GM21529 (cell line): ENCODE data around the gene DOK3.
A peak's percentile ranks its signal among the peaks of the same experiment; 100 is the strongest.

Source experiments
- ATAC-seq: cut with Tn5 transposase; IDR thresholded peaks from one replicate; pipeline ENCODE4 v1.9.1; 2021; ENCODE audit not compliant: unreplicated experiment

DOK3 gene

DNA sequence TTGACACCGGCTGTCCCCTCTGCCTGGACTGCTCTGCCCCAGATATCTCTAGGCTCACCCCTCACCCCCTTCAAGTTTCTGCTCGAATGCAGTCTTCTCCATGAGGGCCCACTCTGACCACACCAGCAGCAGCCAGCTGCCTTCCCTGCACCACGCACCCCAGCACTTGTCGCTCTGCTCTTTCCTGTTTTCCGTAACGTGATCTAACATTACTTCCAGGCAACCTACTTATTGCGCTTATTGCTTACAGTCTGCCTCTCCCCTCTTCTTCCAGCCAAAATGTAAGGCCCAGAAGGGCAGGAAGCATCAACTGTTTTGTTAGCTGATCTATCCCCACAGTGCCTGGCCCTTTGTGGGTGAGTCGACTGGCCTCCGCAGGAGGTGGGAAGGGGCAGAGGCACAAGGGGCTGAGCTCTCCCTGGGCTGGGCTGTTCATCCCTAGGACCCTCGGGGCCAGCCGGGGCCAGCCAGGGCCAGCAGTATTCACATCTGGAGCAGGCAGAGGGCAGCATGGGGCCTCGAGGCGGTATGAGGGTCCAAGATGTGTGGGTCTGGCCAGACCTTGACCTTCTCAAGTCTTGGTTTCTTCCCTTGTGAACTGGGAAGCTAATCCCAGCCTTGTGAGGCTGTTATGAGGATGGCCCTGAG, 24.6 kb downstream of the DOK3 start:
- ATAC-seq = no peak

GRCh38 chr5:177483994-177484901, 25.4 kb downstream of the DOK3 start:
- ATAC-seq = no peak

- ATAC-seq = no peak
These were observed 26.6 kb downstream of the DOK3 start for GRCh38 chr5:177483042-177483441.

GRCh38 chr5:177482359-177482795, 27.2 kb downstream of the DOK3 start:
- ATAC-seq = no peak

DNA sequence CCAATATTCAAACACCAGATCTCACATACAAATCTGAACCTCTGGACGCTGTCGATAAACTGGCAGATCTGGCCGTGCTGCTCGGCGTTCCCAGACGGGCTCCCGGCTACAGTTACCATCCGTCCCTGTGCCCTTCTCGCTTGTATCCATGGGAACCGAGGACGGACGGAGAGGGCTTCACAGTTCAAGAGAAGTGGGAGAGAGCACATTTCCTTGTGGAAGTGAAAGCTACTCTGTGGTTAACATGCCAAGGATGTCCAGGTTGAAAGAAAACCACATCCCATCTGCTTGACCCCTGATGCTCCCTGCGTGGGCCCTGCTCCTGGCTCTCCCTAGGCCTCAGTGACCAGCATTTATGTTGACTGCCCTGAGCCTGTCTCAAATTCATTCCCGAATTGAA, 29.9 kb downstream of the DOK3 start:
- no peak for ATAC-seq

- no peak for ATAC-seq
These were observed 30.6 kb downstream of the DOK3 start for GRCh38 chr5:177478711-177479646.

DNA sequence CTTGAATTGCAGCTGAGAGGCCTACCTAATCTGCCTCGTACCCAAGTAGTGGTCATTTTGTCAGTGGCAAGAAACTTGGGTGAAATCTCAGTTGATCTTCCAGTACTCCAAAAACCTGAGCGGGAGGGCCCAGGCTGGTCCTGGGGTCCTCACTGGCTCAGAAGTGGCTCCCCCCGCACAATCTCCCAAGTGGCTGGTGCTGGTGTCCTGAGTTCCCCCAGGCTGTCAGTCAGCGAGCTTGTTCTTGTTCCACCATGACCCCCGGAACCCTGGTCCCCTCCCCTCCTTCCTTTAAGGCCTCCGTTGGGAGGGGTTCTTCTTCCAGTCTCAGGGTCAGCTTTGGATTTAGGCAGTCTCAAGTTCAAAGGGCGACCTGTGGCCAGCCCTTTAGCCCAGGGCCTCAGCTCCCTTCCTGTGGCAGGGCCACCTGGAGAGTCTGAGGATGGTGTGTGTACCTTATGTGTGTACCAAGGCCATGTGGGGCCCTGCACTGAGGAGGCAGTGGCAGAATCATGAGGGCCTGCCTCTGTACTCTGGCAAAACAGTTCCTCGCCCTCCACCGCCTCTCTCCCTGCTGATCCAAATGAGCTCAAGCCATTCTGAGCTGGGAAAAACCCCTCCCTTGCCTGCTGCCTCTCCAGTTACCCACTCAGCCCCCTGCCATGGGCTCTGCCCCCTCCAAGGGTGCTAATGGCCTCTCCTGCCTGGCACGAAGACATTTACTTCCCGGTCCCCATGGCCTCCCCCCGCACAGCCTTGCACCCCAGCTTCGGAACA, 31.7 kb downstream of the DOK3 start:
- ATAC-seq = no peak

DNA sequence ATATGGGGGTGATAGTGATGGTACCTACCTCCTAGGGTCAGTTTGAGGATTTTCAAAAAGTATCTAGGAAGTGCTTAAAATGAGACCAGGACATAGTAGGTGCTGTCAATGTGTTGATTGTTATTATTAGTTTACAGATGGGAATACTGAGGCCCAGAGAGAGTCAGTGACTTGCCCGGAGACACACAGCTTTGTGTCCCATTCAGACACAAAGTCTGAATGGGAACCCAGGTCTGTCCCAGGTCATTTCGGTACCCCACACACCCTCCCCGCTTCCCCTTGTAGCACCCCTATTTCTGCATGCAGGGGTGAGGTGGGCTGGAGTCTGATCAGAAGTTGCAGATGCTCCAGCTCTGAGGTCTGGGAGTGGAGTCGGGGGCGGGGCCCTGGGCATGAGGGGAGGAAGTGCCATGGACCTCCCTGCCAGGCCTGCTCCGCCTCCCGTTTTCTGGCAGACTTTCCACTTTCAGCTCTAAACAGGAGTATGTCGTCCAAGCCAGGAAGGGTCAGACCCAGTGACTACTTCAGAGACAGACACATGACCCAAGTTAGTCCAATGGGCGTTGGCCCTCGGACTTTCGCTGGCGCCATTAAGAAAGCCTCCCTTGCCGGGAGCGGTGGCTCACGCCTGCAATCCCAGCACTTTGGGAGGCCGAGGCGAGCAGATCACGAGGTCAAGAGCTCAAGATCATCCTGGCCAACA, 32.9 kb downstream of the DOK3 start:
- ATAC-seq = no peak

DNA sequence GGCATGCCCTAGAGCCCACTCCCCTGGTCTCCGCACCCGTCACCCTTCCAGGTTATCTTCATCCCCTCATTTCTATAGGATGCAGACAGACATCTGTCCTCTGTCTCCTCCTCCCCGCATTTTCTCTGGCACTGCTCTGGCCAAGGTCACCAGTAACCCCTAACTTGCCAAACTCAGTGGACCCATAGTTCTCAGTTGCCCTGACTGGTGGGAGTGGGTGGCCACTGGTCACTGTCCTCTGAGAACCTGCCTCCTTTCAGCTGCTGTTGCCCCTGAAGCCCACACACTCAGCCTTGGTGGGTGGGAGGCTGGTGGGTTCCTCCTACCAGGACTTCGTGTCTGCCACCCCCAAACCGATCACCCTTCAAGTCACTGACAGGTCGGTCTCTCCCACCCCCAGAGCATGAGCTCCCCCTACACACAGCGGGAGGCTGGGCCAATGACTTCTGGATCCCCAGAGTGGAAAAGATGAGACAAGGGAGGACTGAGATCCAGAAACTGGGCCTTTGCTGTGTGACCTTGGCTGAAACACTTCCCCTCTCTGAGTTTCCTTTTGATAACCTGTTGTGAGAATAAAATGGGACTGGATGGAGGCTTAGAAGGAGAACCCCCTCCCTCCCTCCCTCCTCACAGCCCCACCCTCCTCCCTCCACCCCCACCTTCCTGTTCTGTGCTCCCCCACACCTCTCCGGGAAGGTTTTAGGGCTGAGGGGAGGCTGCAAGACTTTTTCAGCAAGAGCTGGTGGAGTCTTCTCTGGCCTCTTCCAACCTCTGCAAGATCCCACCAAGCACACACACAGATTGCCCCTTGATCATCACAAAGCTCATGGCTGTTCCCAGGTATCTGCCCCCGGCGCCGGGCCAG, 33.8 kb downstream of the DOK3 start:
- no peak for ATAC-seq

- no peak for ATAC-seq
These were observed 34.6 kb downstream of the DOK3 start for GRCh38 chr5:177474846-177475562.

DNA sequence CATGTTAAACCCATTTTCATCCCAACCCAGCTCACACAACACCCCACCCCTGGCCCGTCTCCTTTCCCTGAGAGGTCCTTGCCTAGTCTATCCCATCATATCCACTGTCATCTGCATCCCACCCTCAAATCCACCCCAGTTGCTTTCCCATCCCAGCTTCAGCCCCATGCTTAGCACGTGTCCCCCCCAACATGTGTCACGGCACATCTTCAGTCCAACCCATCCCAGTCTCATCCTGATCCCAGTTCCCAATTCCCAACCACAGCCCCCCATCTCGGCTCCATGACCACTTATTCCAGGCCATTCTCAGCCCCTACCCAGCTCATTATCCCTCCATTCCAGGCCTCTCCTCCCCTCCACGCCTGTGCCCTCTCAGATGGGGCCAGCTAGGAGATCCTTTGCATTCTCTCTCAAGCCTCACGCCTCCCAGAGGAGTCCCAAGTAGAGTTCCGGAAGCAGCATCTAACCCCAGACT, 35.6 kb downstream of the DOK3 start:
- ATAC-seq = no peak

DNA sequence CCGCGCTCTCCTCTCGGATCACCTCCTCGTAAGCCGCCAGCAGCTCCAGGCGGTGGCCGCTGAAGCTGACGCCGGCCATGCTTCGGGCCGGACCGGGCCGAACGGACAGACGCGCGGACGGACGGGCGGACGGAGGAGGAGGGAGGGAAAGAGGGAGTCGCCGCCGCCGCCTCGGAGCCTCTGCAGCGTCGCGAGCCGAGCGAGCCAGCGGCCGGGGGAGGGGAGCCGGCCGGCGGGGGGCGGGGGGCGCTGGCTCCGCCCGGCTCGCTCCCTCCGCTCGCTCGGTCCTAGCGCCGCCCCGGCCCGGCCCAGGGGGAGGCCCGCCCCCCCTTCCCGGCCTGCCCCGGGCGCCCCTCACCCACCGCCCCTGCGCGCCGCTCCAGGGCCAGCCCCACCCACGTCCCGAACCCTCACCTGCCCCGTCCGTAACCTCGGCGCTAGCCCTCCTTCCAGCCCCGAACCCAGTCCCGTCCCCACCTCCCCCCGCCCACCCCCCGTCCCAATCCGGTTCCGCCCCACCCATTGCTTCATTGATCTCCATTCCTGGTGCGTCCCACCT, 36.1 kb downstream of the DOK3 start, which contains the start of gene DBN1:
DBN1 (minus strand) TSS at position 192 of the 559 bp plus-strand sequence; CDS start at position 79, 113 bp downstream.
- ATAC-seq = peak; percentile 39

DNA sequence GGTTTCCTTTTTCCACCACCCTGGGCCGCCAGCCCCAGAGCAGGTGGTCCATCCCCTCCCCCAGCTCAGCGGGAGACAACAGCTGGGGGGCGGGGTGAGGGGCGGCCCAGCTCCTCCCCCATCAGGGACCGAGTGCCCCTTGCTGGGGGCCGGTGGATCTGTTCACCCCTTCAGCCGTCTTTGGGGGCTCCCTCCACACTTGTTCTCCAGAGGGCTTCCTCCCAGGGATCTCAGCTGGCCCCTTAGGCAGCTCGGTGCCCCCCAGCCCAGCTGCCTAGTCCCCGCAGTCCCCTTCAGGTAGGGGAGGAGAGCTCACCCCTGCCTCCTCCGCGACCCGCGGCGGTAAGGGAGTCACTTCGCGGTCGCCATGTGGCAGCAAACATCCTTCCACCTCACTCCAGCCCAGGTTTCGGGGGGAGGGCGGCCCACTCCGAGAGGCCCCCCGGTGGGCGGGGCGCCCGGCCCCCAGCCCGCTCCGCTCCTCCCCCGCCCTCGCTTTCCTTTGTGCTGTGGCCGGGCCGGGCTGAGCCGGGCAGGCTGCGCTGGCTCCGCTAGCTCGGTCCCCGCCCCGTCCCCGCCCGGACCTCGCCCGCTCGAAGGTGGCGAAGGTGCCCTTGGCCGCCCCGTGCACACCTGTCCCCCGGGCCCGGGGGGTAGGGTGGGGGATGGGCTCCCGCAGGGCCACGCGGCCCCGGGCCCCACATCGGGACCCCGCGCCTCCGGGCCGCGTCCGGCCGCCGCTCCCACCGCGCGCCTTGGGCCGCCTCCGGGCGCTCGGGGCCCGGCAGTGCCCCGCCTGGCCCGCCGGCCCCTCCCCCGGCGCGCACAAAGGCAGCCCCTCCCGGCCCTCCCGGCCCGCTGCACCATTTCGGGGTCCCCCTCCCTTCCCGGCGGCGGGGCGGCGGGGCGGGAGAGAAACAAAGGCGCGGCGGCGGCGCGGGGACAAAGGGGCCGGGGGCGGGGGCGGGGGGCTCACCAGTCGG, 36.9 kb downstream of the DOK3 start:
- ATAC-seq = peak; percentile 39

GRCh38 chr5:177471610-177472356, 37.8 kb downstream of the DOK3 start:
- ATAC-seq = no peak

DNA sequence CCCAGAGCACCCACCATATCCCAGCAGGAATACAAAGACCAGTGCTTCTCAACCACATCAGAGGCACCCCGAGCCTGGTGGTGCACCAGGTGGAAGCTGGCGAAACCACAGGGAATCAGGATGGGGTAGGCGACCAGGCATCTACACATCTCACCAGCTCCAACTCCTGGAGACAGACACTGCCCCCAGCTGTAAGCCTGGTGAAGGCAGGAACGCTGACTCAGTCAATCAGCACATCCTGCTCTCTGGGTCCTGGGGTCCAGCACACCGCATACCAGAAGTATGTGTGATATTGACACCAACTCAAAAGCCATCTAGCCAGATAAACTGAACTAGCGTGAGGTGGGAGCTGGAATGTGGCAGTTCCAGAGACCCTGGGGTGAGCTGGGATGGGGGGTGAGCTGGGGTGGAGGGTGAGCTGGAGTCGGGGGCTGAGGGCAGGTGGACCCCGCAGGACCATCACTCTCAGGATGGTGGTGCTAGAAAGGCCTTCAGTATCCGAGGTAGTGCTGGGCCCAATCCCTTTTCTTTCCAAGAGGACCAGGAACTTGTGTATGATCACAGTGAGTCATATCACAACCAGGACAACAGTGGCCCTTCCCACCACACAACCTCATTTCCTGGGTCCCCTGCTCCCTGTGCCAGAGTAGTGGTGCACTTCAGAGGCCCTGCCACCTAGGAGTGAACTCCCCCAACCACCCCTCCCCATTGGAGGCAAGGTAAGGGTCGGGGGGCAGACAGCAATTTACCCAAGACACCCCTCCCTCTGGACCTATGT, 38.7 kb downstream of the DOK3 start:
- no peak for ATAC-seq
